HepG2 (cell line): ENCODE results near the gene RABGEF1. TPM values are rescaled to one million over a fixed set of nuclear protein-coding genes. Genes with fewer than 3 reads are reported as not detected.
"Not testable (repeated sequence)": the region's sequence is repeated elsewhere in the genome, so short reads cannot be mapped to it uniquely, and the experiment has no call there.

ENCODE experiments used
- FOSL2 ChIP-seq: sonication (generic); formaldehyde crosslinking; IDR thresholded peaks from 2 replicates; pipeline ENCODE4 v1.4.0; 2020; ENCODE audit warnings: missing genetic modification reagents
- FOXK1 ChIP-seq: sonication (generic); formaldehyde crosslinking; IDR thresholded peaks from 2 replicates; pipeline ENCODE4 v1.4.0; 2020; ENCODE audit warnings: low read depth, missing genetic modification reagents, borderline replicate concordance
- KIAA2018 ChIP-seq: sonication (generic); formaldehyde crosslinking; IDR thresholded peaks from 2 replicates; pipeline ENCODE4 v1.5.0; 2020; ENCODE audit warnings: mild to moderate bottlenecking, missing genetic modification reagents, borderline replicate concordance
- MAZ ChIP-seq, 2 experiments: sonication (generic) in 1 of 2; formaldehyde crosslinking in 1 of 2; IDR thresholded peaks; 2 replicates each; pipeline versions ENCODE4 v1.5.0 to v1.6.1; 2012 to 2020; ENCODE audit warnings: low read depth in 2 of 2, mild to moderate bottlenecking in 2 of 2, borderline replicate concordance in 1 of 2, improper control_type of control experiment in 1 of 2, low read length in 1 of 2, missing genetic modification reagents in 1 of 2, moderate library complexity in 1 of 2
- MXD3 ChIP-seq: IDR thresholded peaks from 2 replicates; pipeline ENCODE4 v1.6.1; 2016; ENCODE audit warnings: mild to moderate bottlenecking, missing biosample characterization, missing genetic modification reagents
- NKX3-1 ChIP-seq: sonication (generic); formaldehyde crosslinking; IDR thresholded peaks from 2 replicates; pipeline ENCODE4 v1.5.0; 2020; ENCODE audit warnings: missing genetic modification reagents
- PATZ1 ChIP-seq: sonication (generic); formaldehyde crosslinking; IDR thresholded peaks from 2 replicates; pipeline ENCODE4 v1.4.0; 2020; ENCODE audit warnings: missing genetic modification reagents
- RFXANK ChIP-seq: IDR thresholded peaks from 2 replicates; pipeline ENCODE4 v1.6.1; 2016
- SPEN ChIP-seq: sonication (generic); formaldehyde crosslinking; IDR thresholded peaks from 2 replicates; pipeline ENCODE4 v1.5.1; 2020; ENCODE audit warnings: low read depth, mild to moderate bottlenecking, missing genetic modification reagents
- UBTF ChIP-seq: sonication (generic); formaldehyde crosslinking; IDR thresholded peaks from 2 replicates; pipeline ENCODE4 v1.4.0; 2020; ENCODE audit warnings: mild to moderate bottlenecking, missing genetic modification reagents
- ZFX ChIP-seq: sonication (generic); formaldehyde crosslinking; IDR thresholded peaks from 2 replicates; pipeline ENCODE4 v1.4.0; 2020; ENCODE audit warnings: mild to moderate bottlenecking, low read depth, missing genetic modification reagents, moderate library complexity
- ZNF446 ChIP-seq: sonication (generic); formaldehyde crosslinking; IDR thresholded peaks from 2 replicates; pipeline ENCODE4 v1.5.0; 2020; ENCODE audit warnings: mild to moderate bottlenecking, missing genetic modification reagents
- ZNF709 ChIP-seq: sonication (generic); formaldehyde crosslinking; IDR thresholded peaks from 2 replicates; pipeline ENCODE4 v1.5.0; 2020; ENCODE audit warnings: mild to moderate bottlenecking, missing genetic modification reagents
- polyA plus RNA-seq, 8 experiments: library from polyadenylated mRNA; depleted of rRNA in 3 of 8; stranded (reverse) in 7 of 8; unstranded in 1 of 8; fragments of >200 nt; fragmentation: Illumina TruSeq in 4 of 8; extraction: Trizol in 4 of 8; gene quantifications; 2 replicates each; pipeline versions ENCODE4 v1.2.1 to v1.2.3, GENCODE V29; 2011 to 2016; ENCODE audit warnings: low read depth in 4 of 8, missing spikeins in 1 of 8, mixed read lengths in 1 of 8; ENCODE audit not compliant: insufficient read depth in 1 of 8
- total RNA-seq, 5 experiments: library from RNA; depleted of rRNA; stranded (reverse); fragments of >200 nt; fragmentation: Illumina TruSeq; extraction: Trizol; gene quantifications; 2 replicates each; pipeline ENCODE4 v1.2.3, GENCODE V29; 2016; ENCODE audit warnings: low read depth in 1 of 5

RABGEF1 gene
- total and polyA plus RNA-seq, 2 of the 13 experiments (the other 11 are each of a cell fraction or from before 2014, with no cell fraction given): 22.7 to 35.3 TPM

GRCh38 chr7:66740980-66741709, 612 bp downstream of the RABGEF1 start (continued):
- TF ChIP-seq NKX3-1 (CRISPR knock-in tag) (0 out of 2 replicates have a peak, but pooled peaks have one; percentile 49), ZNF709 (CRISPR knock-in tag) (0 out of 2 replicates have a peak, but pooled peaks have one; percentile 9), FOXK1 (CRISPR knock-in tag) (0 out of 2 replicates have a peak, but pooled peaks have one; percentile 19), PATZ1 (peak; percentile 64; the same call in 1 of the 2 replicates), SPEN (CRISPR knock-in tag) (peak; percentile 67; the same call in 1 of the 2 replicates), MAZ (CRISPR knock-in tag; IDR thresholded peaks at IDR 0.05; ENCODE audit: low read depth) (peak; percentile 16; the same call in 1 of the 2 replicates), ZFX (CRISPR knock-in tag) (0 out of 2 replicates have a peak, but pooled peaks have one; percentile 39), FOSL2 (CRISPR knock-in tag) (peak; percentile 8; the same call in 1 of the 2 replicates), ZNF446 (CRISPR knock-in tag) (peak; percentile 66; the same call in 1 of the 2 replicates), MXD3 (CRISPR knock-in tag) (0 out of 2 replicates have a peak, but pooled peaks have one; percentile 11), UBTF (CRISPR knock-in tag) (peak; percentile 71), RFXANK (CRISPR knock-in tag) (0 out of 2 replicates have a peak, but pooled peaks have one; percentile 38), KIAA2018 (peak; percentile 48; the same call in 1 of the 2 replicates)
- not testable (repeated sequence) for TF ChIP-seq MAZ (IDR thresholded peaks at IDR 0.05; ENCODE audit: borderline replicate concordance, low read depth, low read length)
